AG04450 (cell line): ENCODE measurements around the gene PPP1R1A. TPM values are rescaled to one million over a fixed set of nuclear protein-coding genes. Genes with fewer than 3 reads are reported as not detected.

ENCODE experiments used
- CTCF ChIA-PET: fragments of 300-600, 350-600 bp; formaldehyde crosslinking; extraction: SDS; loops from one replicate; lab custom pipeline; 2022; ENCODE audit warnings: antibody characterized with exemption, inconsistent platforms; lab: Charles Lee
- POLR2A ChIA-PET: fragments of 350-600 bp; formaldehyde crosslinking; extraction: SDS; loops from one replicate; lab custom pipeline; 2021; ENCODE audit warnings: antibody characterized with exemption, inconsistent platforms; lab: Yijun Ruan, JAX
- DNase-seq: peaks from one replicate; pipeline ENCODE4 v3.0.0-alpha.2; 2011; ENCODE audit warnings: low read depth, low spot score
- H3K27ac ChIP-seq: one replicate; pipeline ENCODE4 v1.5.1; 2012; ENCODE audit warnings: low read depth, low read length, control low read depth
- H3K27me3 ChIP-seq: one replicate; pipeline ENCODE4 v1.6.0; 2012; ENCODE audit warnings: low read length; ENCODE audit not compliant: control insufficient read depth, insufficient read depth
- H3K4me3 ChIP-seq: 2 replicates; pipeline ENCODE4 v1.5.1; 2011; ENCODE audit warnings: mild to moderate bottlenecking, low read depth, low read length, control low read depth
- H3K9me3 ChIP-seq: 2 replicates; pipeline ENCODE4 v1.5.1; 2012; ENCODE audit warnings: low read length; ENCODE audit not compliant: control insufficient read depth, insufficient read depth
- polyA plus RNA-seq: library from polyadenylated mRNA; depleted of rRNA; stranded (reverse); fragments of >200 nt; gene quantifications from 2 replicates; pipeline ENCODE4 v1.2.3, GENCODE V29; 2011
- TF ChIP-seq, protein P1 (sequence below): IDR thresholded peaks from 2 replicates; pipeline ENCODE4 v1.5.1; 2011; ENCODE audit warnings: low read depth, low read length, control low read depth, inconsistent platforms

PPP1R1A gene
- polyA plus RNA-seq, 1 experiment: not detected

DNA sequence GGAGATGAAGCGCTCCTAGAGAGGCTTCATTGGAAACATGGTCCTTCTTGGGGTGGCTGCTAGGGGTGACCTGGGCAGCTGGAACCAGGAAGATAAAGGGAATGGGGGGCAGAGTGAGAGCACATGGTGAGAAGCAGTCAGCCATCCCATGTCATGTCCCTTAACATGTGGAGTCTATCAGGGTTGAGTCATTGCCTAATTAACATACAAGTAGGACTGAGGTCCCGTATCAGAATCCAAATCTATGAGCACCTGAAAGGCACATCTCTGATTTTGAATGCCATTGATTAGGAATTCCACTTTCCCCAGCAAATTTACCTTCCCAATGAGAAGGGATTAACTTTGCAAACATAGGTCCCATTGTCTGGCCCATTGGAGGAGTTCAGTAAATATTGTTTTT, 20.3 kb upstream of the PPP1R1A start:
- no peaks in the 10 kb centered on the region for H3K9me3 ChIP-seq
- DNase-seq: no peak
- H3K27ac ChIP-seq: no peak overlapping the region
- peaks cover 3% of the 10 kb centered on the region for H3K27me3 ChIP-seq
- ChIA-PET CTCF (interaction anchor here (0.9 kb wide), 1 partner anchor 12 kb away, joined by 3 read pairs; no protein-coding TSS in a partner anchor), POLR2A (no interaction called here)
- H3K4me3 ChIP-seq: no peak overlapping the region
- TF ChIP-seq, protein P1, sequence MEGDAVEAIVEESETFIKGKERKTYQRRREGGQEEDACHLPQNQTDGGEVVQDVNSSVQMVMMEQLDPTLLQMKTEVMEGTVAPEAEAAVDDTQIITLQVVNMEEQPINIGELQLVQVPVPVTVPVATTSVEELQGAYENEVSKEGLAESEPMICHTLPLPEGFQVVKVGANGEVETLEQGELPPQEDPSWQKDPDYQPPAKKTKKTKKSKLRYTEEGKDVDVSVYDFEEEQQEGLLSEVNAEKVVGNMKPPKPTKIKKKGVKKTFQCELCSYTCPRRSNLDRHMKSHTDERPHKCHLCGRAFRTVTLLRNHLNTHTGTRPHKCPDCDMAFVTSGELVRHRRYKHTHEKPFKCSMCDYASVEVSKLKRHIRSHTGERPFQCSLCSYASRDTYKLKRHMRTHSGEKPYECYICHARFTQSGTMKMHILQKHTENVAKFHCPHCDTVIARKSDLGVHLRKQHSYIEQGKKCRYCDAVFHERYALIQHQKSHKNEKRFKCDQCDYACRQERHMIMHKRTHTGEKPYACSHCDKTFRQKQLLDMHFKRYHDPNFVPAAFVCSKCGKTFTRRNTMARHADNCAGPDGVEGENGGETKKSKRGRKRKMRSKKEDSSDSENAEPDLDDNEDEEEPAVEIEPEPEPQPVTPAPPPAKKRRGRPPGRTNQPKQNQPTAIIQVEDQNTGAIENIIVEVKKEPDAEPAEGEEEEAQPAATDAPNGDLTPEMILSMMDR: no peak

DNA sequence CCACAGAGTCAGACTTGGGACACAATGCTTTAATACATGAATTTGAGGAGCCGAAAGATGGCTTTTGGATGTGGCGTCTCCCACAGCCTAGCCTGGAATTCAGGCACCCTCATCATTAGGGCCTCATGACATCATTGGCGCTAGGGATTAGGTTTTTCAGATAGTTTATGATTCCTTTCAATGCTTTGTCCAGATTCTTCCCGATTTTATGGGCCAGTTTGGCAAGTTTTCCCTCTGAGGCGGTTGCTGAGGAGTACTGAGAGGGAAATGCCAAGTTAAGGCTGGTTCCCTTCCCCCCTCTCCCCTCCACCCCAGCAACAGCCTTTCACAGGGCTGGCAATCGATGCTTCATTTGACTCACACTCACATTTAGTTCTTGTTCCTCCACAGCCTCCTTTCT, 19.7 kb upstream of the PPP1R1A start:
- no peak overlapping the region for H3K4me3 ChIP-seq
- no peak overlapping the region for H3K27ac ChIP-seq
- H3K27me3 ChIP-seq: peaks cover 3% of the 10 kb centered on the region
- TF ChIP-seq, protein P1: no peak
- DNase-seq: no peak
- ChIA-PET POLR2A (no interaction called here), CTCF (no interaction called here)
- no peaks in the 10 kb centered on the region for H3K9me3 ChIP-seq

DNA sequence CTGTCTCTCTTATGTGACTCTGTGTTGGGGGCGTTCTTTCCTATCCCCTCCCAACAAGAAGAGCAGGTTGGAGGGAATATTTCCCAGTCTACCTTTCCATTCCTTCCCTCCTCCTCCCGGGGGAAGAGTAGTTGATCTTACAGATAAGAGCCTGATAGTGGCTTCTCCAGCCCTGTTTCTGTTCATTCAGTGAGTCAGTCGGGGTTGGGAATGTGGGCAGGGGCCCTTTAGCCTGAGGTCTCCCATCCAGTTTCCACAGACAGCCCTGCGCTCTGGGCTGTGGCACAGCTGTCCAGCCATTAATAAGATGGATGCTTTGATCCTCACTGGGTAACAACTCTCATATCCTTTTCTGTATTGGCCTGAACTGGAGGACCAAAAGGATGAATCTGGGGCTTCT, 18.1 kb upstream of the PPP1R1A start:
- ChIA-PET POLR2A (no interaction called here), CTCF (interaction anchor here (2.9 kb wide), 1 partner anchor 10 kb away, joined by 10 read pairs; no protein-coding TSS in a partner anchor)
- Histone ChIP-seq H3K9me3 (no peaks in the 10 kb centered on the region), H3K27ac (no peak overlapping the region), H3K27me3 (peaks cover 3% of the 10 kb centered on the region), H3K4me3 (no peak overlapping the region)
- TF ChIP-seq, protein P1: no peak
- no peak for DNase-seq

DNA sequence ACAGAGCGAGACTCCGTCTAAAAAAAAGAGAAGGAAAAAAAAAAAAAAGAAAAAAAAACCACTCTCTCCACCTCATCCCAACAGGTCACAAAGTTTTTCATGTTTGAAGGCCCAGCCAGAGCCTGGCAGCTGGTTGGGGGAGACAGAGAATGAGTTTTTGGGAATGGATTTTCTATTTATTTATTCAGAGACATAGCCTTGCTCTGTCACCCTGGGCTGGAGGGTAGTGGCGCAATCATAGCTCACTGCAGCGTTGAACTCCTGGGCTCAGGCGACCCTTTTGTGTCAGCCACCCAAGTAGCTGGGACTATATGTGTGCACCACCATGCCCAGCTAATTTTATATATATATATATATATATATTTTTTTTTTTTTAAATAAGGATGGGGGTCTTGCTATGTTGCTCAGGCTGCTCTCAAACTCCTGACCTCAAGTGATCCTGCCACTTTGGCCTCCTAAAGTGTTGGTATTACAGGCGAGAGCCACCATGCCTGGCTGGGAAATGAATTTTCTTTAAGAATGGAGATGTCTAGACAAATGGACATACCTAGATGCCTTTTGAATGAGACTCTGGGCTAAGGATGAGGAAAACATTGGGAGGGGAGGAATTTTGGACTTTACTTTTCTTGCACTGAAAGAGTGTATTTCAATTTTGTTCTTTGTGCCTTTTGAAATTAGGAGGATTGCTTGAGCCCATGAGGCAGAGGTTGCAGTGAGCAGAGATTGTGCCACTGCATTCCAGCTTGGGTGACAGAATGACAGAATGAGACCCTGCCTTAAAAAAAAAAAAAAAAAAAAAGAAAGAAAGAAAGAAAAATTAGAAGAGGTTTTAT, 16.9 kb upstream of the PPP1R1A start:
- H3K9me3 ChIP-seq: no peaks in the 10 kb centered on the region
- no peak overlapping the region for H3K4me3 ChIP-seq
- POLR2A ChIA-PET: no interaction called here
- CTCF ChIA-PET: interaction anchor here (0.6 to 2.9 kb wide), 2 partner anchors 9 to 108 kb away, joined by 5 to 10 read pairs; no protein-coding TSS in a partner anchor
- TF ChIP-seq, protein P1: no peak
- no peak overlapping the region for H3K27ac ChIP-seq
- peaks cover 6% of the 10 kb centered on the region for H3K27me3 ChIP-seq
- no peak for DNase-seq

DNA sequence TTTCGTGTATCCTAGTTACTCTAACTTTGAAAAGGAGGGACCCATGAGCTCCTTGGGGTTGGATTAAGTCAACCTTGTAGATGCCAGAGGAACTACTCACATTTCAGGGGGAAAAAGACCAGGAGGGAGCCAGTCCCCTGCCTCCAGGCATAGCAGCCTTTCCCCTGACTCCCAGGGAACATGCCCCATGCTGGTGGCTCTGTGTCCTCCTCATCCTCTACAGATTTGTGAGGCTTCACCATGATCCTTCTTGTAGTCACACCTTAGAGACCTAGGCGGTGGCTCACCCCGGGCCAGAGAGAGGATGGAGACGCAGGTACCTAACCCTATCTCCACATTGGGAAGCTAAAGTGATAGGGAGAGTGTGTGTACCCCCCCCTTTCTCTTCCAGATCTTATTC, 16.0 kb upstream of the PPP1R1A start:
- Histone ChIP-seq H3K4me3 (no peak overlapping the region), H3K27ac (no peak overlapping the region), H3K9me3 (no peaks in the 10 kb centered on the region), H3K27me3 (peaks cover 10% of the 10 kb centered on the region)
- POLR2A ChIA-PET: no interaction called here
- TF ChIP-seq, protein P1: no peak
- CTCF ChIA-PET: no interaction called here
- no peak for DNase-seq
